Kasumi-1 (cell line): ENCODE measurements around the gene MON1A.
"Not testable (repeated sequence)": the region's sequence is repeated elsewhere in the genome, so short reads cannot be mapped to it uniquely, and the experiment has no call there.

Experiments used
- DNase-seq, 2 experiments: peaks; one replicate each; lab custom pipeline; 2025; lab: John Stamatoyannopoulos, UW

Gene MON1A

GRCh38 chr3:49917806-49918590 is 11.6 kb downstream of the MON1A start:
- DNase-seq = not testable (repeated sequence)

GRCh38 chr3:49916686-49917085 is 12.9 kb downstream of the MON1A start:
- no peak for DNase-seq

GRCh38 chr3:49914906-49915305 is 14.7 kb downstream of the MON1A start:
- no peak for DNase-seq

- no peak for DNase-seq
These were observed 16.7 kb downstream of the MON1A start for GRCh38 chr3:49912881-49913281.

GRCh38 chr3:49911611-49912010 is 18.0 kb downstream of the MON1A start:
- DNase-seq = no peak

- DNase-seq = no peak
These were observed 18.5 kb downstream of the MON1A start for GRCh38 chr3:49911124-49911420.

- DNase-seq = no peak
These were observed 19.0 kb downstream of the MON1A start for GRCh38 chr3:49910409-49911123.

- DNase-seq = no peak
These were observed 21.0 kb downstream of the MON1A start for GRCh38 chr3:49908373-49909199.

- peak; percentile 66 to 73 for DNase-seq
These were observed 23.4 kb downstream of the MON1A start for GRCh38 chr3:49906073-49906743.

GRCh38 chr3:49904448-49904847 is 25.2 kb downstream of the MON1A start:
- not testable (repeated sequence) for DNase-seq

GRCh38 chr3:49903451-49904424 is 25.9 kb downstream of the MON1A start, which contains the start of gene MST1R:
MST1R (minus strand) TSS chr3:49903873; CDS start chr3:49903609, 264 bp downstream.
- DNase-seq = no peak

GRCh38 chr3:49902511-49903345 is 26.9 kb downstream of the MON1A start:
- no peak for DNase-seq

GRCh38 chr3:49901366-49902339 is 28.0 kb downstream of the MON1A start:
- DNase-seq = no peak

GRCh38 chr3:49900491-49901153 is 29.0 kb downstream of the MON1A start:
- no peak for DNase-seq

- peak; percentile 48 to 60 for DNase-seq
These were observed 29.8 kb downstream of the MON1A start for GRCh38 chr3:49899815-49900214.

- no peak for DNase-seq
These were observed 30.6 kb downstream of the MON1A start for GRCh38 chr3:49898991-49899390.

- no peak for DNase-seq
These were observed 33.3 kb downstream of the MON1A start for GRCh38 chr3:49896345-49896744.

- no peak for DNase-seq
These were observed 33.8 kb downstream of the MON1A start for GRCh38 chr3:49895791-49896190.
